ENCODE data around the gene OCSTAMP.

Gene OCSTAMP

GRCh38 chr20:46554828-46555227, 4.4 kb upstream of the OCSTAMP start:
- Histone ChIP-seq H3K9me3 (ENCODE audit: control insufficient read depth in 1 of 2, low read length in 2 of 2) (no peaks in the 10 kb centered on the region), H3K4me1 (ENCODE audit: control insufficient read depth in 1 of 2, insufficient read depth in 2 of 2, low read length in 2 of 2) (peaks cover 7 to 10% of the 10 kb centered on the region in 2 donors), H3K36me3 (ENCODE audit: control insufficient read depth in 1 of 2, insufficient read depth in 2 of 2, low read length in 2 of 2) (no peaks in the 10 kb centered on the region), H3K27me3 (ENCODE audit: control insufficient read depth in 1 of 2, insufficient read depth in 2 of 2, low read length in 2 of 2) (no peaks in the 10 kb centered on the region), H3K9ac (ENCODE audit: low read depth in 1 of 2, low read length in 2 of 2) (no peak overlapping the region), H3K4me3 (ENCODE audit: low read depth in 1 of 2, low read length in 2 of 2) (no peak overlapping the region), H3K27ac (ENCODE audit: low read depth, low read length) (no peak overlapping the region)

DNA sequence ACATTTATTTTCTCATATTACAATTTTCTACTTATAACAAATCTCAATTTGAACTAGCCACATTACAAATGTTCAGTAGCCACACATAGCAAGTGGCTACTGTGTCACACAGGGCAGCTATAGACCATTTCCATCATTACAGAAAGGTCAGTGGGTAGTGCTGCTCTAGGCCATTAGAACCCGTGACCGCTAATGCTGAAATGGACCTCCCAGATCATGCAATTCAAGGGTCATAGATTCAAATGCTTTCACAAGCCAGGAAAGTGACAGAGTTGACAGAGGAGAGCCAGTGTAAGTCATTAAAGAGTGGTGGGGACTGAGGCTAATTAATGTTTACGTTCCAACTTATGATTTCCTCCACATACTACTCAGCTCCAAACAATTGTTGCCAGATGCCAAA, 3.5 kb upstream of the OCSTAMP start:
- H3K4me3 ChIP-seq (ENCODE audit: low read depth in 1 of 2, low read length in 2 of 2): no peak overlapping the region
- H3K36me3 ChIP-seq (ENCODE audit: control insufficient read depth in 1 of 2, insufficient read depth in 2 of 2, low read length in 2 of 2): no peaks in the 10 kb centered on the region
- no peaks in the 10 kb centered on the region for H3K9me3 ChIP-seq (ENCODE audit: control insufficient read depth in 1 of 2, low read length in 2 of 2)
- H3K27me3 ChIP-seq (ENCODE audit: control insufficient read depth in 1 of 2, insufficient read depth in 2 of 2, low read length in 2 of 2): no peaks in the 10 kb centered on the region
- H3K9ac ChIP-seq (ENCODE audit: low read depth in 1 of 2, low read length in 2 of 2): no peak overlapping the region
- H3K27ac ChIP-seq (ENCODE audit: low read depth, low read length): no peak overlapping the region
- H3K4me1 ChIP-seq (ENCODE audit: control insufficient read depth in 1 of 2, insufficient read depth in 2 of 2, low read length in 2 of 2): peaks cover 7 to 10% of the 10 kb centered on the region in 2 donors

DNA sequence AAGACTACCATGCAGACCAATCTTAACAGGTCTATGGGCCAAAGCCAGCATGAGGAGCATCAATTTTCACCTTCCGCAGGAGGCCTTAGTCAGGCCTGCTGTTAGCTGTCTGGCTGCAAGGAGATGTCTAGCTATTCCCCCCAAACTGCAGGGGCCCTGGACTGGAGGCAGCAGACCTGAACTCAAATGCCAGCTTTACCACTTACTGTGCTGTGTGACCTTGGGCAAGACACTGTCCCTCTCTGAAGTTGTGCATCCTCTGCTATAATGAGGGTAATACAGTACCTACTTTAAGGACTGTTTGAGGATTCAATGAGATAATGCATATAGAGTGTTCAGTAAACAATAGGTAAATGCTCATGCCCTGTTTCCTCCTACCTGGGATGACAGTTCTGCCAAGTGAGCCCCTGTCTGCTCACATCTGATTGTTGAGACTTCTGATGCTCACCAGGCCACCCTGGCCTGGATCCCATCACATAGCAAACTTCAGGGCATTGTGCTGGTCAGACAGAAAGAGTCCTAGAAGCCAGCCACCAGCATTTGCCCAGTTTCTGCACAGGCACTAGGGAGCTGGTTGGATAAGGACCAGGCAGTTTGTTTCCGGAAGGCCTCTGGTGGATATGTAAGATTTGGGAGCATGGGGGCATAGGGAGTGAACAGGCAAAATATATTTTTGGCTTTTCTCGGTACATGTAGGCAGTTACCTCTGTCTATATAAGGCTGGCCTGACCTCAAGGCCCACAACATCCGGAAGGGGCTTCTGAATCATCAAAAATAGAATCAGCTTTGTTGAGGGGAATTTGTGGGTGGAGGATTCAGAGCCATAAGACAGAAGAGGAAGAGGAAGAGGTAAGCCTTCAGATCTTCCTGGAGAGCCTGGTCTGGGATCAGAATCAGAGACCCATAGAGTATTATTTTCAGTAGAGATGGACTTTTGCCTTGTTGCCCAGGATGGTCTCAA, 2.3 kb upstream of the OCSTAMP start:
- peak overlapping the region in 1 of 2 donors; percentile 24 for H3K4me3 ChIP-seq (ENCODE audit: low read depth in 1 of 2, low read length in 2 of 2)
- H3K27ac ChIP-seq (ENCODE audit: low read depth, low read length): no peak overlapping the region
- no peak overlapping the region for H3K9ac ChIP-seq (ENCODE audit: low read depth in 1 of 2, low read length in 2 of 2)
- no peaks in the 10 kb centered on the region for H3K36me3 ChIP-seq (ENCODE audit: control insufficient read depth in 1 of 2, insufficient read depth in 2 of 2, low read length in 2 of 2)
- H3K27me3 ChIP-seq (ENCODE audit: control insufficient read depth in 1 of 2, insufficient read depth in 2 of 2, low read length in 2 of 2): no peaks in the 10 kb centered on the region
- H3K9me3 ChIP-seq (ENCODE audit: control insufficient read depth in 1 of 2, low read length in 2 of 2): no peaks in the 10 kb centered on the region
- H3K4me1 ChIP-seq (ENCODE audit: control insufficient read depth in 1 of 2, insufficient read depth in 2 of 2, low read length in 2 of 2): peaks cover 7 to 10% of the 10 kb centered on the region in 2 donors

- peaks cover 7 to 10% of the 10 kb centered on the region in 2 donors for H3K4me1 ChIP-seq (ENCODE audit: control insufficient read depth in 1 of 2, insufficient read depth in 2 of 2, low read length in 2 of 2)
- no peaks in the 10 kb centered on the region for H3K27me3 ChIP-seq (ENCODE audit: control insufficient read depth in 1 of 2, insufficient read depth in 2 of 2, low read length in 2 of 2)
- H3K4me3 ChIP-seq (ENCODE audit: low read depth in 1 of 2, low read length in 2 of 2): no peak overlapping the region
These were observed 1.3 kb upstream of the OCSTAMP start for GRCh38 chr20:46551522-46552381.

DNA sequence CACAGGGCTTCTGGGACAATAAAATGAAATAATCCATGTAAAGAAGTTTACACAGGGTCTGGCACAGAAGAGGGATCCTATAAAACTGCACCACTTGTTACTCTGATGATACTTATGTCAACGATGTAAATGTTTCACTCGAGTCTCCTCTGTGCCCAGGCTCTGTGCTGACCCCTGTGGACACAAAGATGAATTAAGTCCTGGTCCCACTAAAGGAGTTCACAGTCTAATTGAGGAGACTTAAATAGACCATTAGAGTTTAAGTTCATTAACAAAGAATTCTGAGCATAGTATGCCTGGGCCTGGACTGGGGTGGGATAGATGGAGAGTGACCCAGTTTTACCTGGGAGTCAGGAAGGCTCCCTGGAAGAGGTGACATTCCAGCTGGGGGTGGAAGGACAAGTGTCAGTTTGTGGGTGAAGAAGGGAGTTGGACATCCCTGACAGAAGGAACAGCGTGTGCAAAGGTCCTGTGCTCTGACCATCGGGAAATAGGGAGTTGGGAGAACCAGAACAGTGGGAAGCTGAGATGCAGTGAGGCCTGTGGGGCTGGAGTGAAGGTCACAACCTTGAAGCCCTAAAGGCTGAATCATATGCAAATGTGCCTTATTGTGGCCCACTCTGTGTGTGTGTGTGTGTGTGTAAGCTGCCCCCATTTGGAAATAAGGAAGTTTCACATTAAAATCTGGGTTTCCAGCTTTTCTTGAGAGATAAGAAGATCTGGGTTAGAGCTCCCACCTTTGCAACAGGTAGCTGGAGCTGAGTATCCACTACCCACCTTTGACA, 1.1 kb downstream of the OCSTAMP start:
- no peaks in the 10 kb centered on the region for H3K36me3 ChIP-seq (ENCODE audit: control insufficient read depth in 1 of 2, insufficient read depth in 2 of 2, low read length in 2 of 2)
- H3K9ac ChIP-seq (ENCODE audit: low read depth in 1 of 2, low read length in 2 of 2): no peak overlapping the region
- peaks cover 16 to 27% of the 10 kb centered on the region in 2 donors for H3K4me1 ChIP-seq (ENCODE audit: control insufficient read depth in 1 of 2, insufficient read depth in 2 of 2, low read length in 2 of 2)
- no peak overlapping the region for H3K27ac ChIP-seq (ENCODE audit: low read depth, low read length)
- no peaks in the 10 kb centered on the region for H3K9me3 ChIP-seq (ENCODE audit: control insufficient read depth in 1 of 2, low read length in 2 of 2)
- no peaks in the 10 kb centered on the region for H3K27me3 ChIP-seq (ENCODE audit: control insufficient read depth in 1 of 2, insufficient read depth in 2 of 2, low read length in 2 of 2)
- H3K4me3 ChIP-seq (ENCODE audit: low read depth in 1 of 2, low read length in 2 of 2): no peak overlapping the region

More at GRCh38 chr20:46551522-46552381, 1.3 kb upstream of the OCSTAMP start:
- no peaks in the 10 kb centered on the region for H3K36me3 ChIP-seq (ENCODE audit: control insufficient read depth in 1 of 2, insufficient read depth in 2 of 2, low read length in 2 of 2)
- no peak overlapping the region for H3K27ac ChIP-seq (ENCODE audit: low read depth, low read length)
- no peak overlapping the region for H3K9ac ChIP-seq (ENCODE audit: low read depth in 1 of 2, low read length in 2 of 2)
- H3K9me3 ChIP-seq (ENCODE audit: control insufficient read depth in 1 of 2, low read length in 2 of 2): no peaks in the 10 kb centered on the region

DNA sequence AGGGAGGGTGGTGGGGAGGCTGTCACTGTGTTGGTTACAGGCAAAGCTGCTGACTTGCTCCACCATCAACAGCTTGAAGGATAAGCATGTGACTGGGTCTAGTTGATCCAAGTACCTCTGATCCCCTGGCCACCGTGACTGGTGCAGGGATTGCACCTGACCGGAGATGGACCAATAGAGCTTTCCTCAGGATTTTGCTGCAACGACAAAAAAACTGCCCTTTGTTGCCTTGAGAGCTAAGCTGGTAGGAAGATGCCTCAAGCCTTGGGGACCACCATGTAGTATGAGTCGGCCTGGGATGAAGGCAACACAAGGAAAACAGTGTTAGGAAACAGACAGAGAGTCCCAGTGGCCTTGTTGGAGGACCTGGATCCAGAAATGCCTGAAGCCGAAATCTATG, 1.8 kb downstream of the OCSTAMP start:
- Histone ChIP-seq H3K9ac (ENCODE audit: low read depth in 1 of 2, low read length in 2 of 2) (no peak overlapping the region), H3K27me3 (ENCODE audit: control insufficient read depth in 1 of 2, insufficient read depth in 2 of 2, low read length in 2 of 2) (no peaks in the 10 kb centered on the region), H3K9me3 (ENCODE audit: control insufficient read depth in 1 of 2, low read length in 2 of 2) (no peaks in the 10 kb centered on the region), H3K27ac (ENCODE audit: low read depth, low read length) (no peak overlapping the region), H3K4me1 (ENCODE audit: control insufficient read depth in 1 of 2, insufficient read depth in 2 of 2, low read length in 2 of 2) (peaks cover 16 to 27% of the 10 kb centered on the region in 2 donors), H3K4me3 (ENCODE audit: low read depth in 1 of 2, low read length in 2 of 2) (no peak overlapping the region), H3K36me3 (ENCODE audit: control insufficient read depth in 1 of 2, insufficient read depth in 2 of 2, low read length in 2 of 2) (no peaks in the 10 kb centered on the region)

- H3K36me3 ChIP-seq (ENCODE audit: control insufficient read depth in 1 of 2, insufficient read depth in 2 of 2, low read length in 2 of 2): no peaks in the 10 kb centered on the region
- H3K4me1 ChIP-seq (ENCODE audit: control insufficient read depth in 1 of 2, insufficient read depth in 2 of 2, low read length in 2 of 2): peaks cover 14 to 27% of the 10 kb centered on the region in 2 donors
These were observed 2.5 kb downstream of the OCSTAMP start for GRCh38 chr20:46547995-46548394.

DNA sequence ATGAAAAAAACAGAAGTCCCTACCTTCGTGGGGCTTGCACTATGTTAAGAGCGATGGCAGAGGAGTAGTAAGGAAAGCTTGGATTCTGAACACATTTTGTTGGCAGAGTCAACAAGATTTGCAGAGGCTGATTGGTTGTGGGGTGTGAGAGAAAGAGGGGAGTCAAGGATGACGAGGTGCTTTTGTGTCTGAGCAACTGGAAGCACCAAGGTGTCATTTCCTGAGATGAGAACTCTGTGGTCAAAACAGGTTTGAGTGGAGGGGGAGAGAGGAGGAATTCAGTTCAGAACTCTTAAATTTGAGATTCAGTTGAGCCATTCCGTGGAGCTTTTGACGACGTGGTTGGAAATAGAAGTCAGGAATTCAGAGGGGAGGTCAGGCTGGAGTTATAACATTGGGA, 3.5 kb downstream of the OCSTAMP start:
- Histone ChIP-seq H3K27ac (ENCODE audit: low read depth, low read length) (no peak overlapping the region), H3K27me3 (ENCODE audit: control insufficient read depth in 1 of 2, insufficient read depth in 2 of 2, low read length in 2 of 2) (no peaks in the 10 kb centered on the region)

More at GRCh38 chr20:46547995-46548394, 2.5 kb downstream of the OCSTAMP start:
- Histone ChIP-seq H3K9me3 (ENCODE audit: control insufficient read depth in 1 of 2, low read length in 2 of 2) (no peaks in the 10 kb centered on the region), H3K27me3 (ENCODE audit: control insufficient read depth in 1 of 2, insufficient read depth in 2 of 2, low read length in 2 of 2) (no peaks in the 10 kb centered on the region), H3K4me3 (ENCODE audit: low read depth in 1 of 2, low read length in 2 of 2) (no peak overlapping the region), H3K9ac (ENCODE audit: low read depth in 1 of 2, low read length in 2 of 2) (no peak overlapping the region), H3K27ac (ENCODE audit: low read depth, low read length) (no peak overlapping the region)

GRCh38 chr20:46546298-46546697, 4.2 kb downstream of the OCSTAMP start:
- H3K36me3 ChIP-seq (ENCODE audit: control insufficient read depth in 1 of 2, insufficient read depth in 2 of 2, low read length in 2 of 2): no peaks in the 10 kb centered on the region
- no peaks in the 10 kb centered on the region for H3K9me3 ChIP-seq (ENCODE audit: control insufficient read depth in 1 of 2, low read length in 2 of 2)
- peaks cover 12 to 20% of the 10 kb centered on the region in 2 donors for H3K4me1 ChIP-seq (ENCODE audit: control insufficient read depth in 1 of 2, insufficient read depth in 2 of 2, low read length in 2 of 2)
- H3K9ac ChIP-seq (ENCODE audit: low read depth in 1 of 2, low read length in 2 of 2): no peak overlapping the region
- no peaks in the 10 kb centered on the region for H3K27me3 ChIP-seq (ENCODE audit: control insufficient read depth in 1 of 2, insufficient read depth in 2 of 2, low read length in 2 of 2)
- no peak overlapping the region for H3K4me3 ChIP-seq (ENCODE audit: low read depth in 1 of 2, low read length in 2 of 2)
- H3K27ac ChIP-seq (ENCODE audit: low read depth, low read length): no peak overlapping the region

More for the DNA sequence above, 3.5 kb downstream of the OCSTAMP start:
- Histone ChIP-seq H3K9ac (ENCODE audit: low read depth in 1 of 2, low read length in 2 of 2) (no peak overlapping the region), H3K36me3 (ENCODE audit: control insufficient read depth in 1 of 2, insufficient read depth in 2 of 2, low read length in 2 of 2) (no peaks in the 10 kb centered on the region), H3K4me1 (ENCODE audit: control insufficient read depth in 1 of 2, insufficient read depth in 2 of 2, low read length in 2 of 2) (peaks cover 12 to 20% of the 10 kb centered on the region in 2 donors), H3K9me3 (ENCODE audit: control insufficient read depth in 1 of 2, low read length in 2 of 2) (no peaks in the 10 kb centered on the region), H3K4me3 (ENCODE audit: low read depth in 1 of 2, low read length in 2 of 2) (no peak overlapping the region)

All from duodenal mucosa (tissue), 2 donors.